HG02610 (cell line): Measurements from ENCODE around the gene TMEM143.
"Not testable (repeated sequence)": the region's sequence is repeated elsewhere in the genome, so short reads cannot be mapped to it uniquely, and the experiment has no call there.

ENCODE experiments used
- ATAC-seq: cut with Tn5 transposase; IDR thresholded peaks from one replicate; pipeline ENCODE4 v1.9.1; 2021; ENCODE audit warnings: mild to moderate bottlenecking, moderate library complexity; ENCODE audit not compliant: unreplicated experiment

The TMEM143 gene

DNA sequence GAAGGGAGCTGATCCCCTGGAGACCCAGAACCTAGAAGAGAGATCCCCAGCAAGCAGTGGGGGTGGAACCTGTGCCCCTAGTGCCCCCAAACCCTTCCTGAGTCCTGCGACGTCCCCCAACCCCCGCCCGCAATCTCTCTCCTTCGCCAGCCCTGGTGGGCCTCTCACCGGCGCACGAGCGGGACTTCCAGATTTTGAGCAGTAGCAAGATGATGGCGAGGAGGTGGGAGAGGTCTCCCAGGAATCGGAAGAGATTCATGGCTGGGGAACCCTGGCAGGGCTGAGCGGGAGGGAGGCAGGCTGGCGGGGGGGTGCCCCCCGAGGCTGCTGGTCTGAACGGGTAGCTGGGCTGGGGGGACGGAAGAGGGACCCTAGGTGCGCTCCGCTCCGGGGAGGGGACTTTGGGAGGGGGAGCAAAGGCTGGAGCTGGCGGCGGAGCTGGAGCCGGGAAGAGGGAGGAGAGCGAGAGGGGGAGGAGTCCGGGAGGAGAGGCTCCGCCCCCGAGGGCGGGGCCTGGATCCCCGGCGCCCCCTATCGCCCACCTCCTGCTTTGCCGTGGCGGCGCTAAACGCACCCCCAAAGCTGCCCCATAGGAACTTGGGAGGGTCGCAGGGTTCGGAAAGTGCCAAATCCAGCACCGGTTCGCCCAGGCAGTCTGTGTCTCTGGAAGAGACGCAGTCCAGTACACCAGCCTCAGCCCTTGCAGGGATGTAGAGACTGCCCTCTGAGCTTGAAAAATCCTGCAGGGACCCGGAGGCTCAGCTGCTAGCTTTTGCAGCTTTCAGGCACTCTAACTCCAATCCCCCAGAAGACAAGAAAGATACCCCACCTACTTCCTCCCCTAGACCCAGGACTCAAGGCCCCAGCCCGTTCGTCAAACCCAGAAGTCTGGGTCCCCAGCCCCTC is 27.6 kb upstream of the TMEM143 start, which contains the start of gene KDELR1:
Gene KDELR1 (minus strand): TSS at position 452 of the 906 bp plus-strand sequence. CDS start 193 bp downstream, at position 259.
- ATAC-seq = peak; percentile 81

DNA sequence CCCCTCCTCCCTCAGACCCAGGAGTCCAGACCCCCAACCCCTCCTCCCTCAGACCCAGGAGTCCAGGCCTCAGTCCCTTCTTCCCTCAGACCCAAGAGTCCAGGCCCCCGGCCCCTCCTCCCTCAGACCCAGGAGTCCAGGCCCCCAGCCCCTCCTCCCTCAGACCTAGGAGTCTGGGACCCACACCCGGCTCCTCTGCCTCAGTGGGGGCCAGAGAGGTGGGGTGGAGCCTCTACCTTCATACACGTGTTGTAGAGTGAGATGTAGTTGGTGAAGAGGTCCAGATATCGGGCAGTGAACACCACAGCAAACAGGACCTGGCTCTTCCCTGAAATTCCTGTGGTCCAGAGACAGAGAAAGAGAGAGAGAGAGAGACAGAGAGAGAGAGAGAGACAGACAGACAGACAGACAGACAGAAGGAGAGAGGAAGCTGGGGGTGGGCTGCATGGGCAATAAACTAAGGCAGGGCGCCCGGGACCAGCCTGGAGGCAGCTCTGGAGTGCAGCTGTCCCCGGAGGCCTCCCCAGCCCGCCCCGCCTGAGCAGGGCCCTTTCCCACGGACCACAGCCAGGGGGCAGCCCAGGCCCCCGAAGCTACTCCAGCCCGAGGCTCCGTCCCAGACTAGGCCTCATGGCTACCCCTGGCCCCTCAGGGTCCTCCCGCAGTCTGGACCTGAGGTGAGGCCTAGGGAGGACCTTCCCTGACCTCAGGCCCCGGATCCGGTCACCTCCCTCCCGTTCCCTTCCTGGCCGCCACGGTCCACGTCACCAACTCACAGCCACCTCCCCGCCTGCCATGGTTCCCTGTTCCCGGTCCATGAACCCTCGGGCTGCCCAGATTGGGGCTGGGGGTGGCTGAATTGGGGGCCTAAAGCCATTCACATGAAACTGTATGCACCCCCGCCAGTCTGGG is 26.7 kb upstream of the TMEM143 start:
- ATAC-seq = no peak

DNA sequence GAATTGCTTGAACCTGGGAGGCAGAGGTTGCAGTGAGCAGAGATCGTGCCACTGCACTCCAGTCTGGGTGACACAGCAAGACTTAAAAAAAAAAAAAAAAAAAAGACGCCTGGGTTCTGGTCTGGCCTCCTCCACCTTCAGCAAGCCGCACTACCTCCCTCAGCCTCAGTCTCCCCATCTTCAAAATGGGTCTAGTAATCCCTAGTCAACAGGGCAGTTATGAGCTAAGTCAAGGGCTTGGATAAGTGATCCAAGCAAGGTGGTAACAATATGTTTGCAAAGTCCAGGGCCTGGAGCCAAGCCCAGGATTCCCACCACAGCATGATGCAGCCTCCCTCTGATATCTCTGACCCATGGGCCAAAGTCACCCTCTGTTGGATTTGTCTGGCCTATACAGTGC is 23.2 kb upstream of the TMEM143 start:
- no peak for ATAC-seq

DNA sequence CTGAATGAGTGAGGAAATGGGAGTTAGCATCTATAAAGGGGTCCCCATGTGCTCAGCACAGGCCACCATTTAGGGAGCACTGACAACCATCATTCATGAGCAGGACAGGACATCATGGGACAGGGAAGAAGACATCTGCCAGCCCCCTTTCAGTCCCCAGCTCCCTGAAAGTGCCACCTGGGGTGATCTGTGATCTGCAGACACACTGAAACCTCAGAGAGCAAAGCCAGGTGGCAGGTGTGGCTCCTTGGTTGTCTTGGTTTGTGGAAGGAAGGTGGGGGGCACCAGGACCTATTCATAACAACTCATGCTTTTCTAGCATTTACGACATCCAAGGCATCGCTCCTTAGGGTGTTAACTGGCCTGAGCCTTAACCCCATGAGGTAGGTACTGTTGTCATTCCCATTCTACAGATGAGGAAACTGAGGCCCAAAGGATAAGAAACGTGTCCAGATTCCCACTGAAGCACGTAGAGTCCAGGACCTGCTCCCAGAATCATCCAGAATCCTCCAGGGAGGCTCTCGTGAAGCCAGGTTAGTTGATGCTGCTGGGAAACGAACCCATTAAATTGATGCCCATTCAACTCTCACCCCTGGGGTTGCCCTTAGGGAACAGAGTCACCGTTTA is 21.8 kb upstream of the TMEM143 start:
- no peak for ATAC-seq

DNA sequence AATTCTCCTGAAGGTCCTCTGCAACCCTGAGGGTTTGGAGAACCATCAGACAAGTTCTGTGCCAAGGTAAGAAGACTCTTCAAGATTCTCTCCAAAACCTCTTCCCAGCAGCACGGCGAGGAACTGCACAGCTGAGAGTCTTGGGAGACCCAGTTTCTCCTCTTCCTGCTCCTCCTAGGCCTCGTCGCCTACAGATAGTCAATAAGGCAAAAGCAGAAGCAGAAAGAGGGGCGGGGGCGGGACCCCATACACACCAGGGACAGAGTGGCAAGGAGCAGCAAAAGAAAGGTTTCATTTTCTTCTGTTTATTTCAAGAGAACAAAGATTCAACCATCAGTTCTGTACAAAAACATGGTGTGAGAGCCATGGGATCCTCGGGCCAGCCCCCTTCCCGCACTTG is 18.5 kb upstream of the TMEM143 start:
- ATAC-seq = no peak

DNA sequence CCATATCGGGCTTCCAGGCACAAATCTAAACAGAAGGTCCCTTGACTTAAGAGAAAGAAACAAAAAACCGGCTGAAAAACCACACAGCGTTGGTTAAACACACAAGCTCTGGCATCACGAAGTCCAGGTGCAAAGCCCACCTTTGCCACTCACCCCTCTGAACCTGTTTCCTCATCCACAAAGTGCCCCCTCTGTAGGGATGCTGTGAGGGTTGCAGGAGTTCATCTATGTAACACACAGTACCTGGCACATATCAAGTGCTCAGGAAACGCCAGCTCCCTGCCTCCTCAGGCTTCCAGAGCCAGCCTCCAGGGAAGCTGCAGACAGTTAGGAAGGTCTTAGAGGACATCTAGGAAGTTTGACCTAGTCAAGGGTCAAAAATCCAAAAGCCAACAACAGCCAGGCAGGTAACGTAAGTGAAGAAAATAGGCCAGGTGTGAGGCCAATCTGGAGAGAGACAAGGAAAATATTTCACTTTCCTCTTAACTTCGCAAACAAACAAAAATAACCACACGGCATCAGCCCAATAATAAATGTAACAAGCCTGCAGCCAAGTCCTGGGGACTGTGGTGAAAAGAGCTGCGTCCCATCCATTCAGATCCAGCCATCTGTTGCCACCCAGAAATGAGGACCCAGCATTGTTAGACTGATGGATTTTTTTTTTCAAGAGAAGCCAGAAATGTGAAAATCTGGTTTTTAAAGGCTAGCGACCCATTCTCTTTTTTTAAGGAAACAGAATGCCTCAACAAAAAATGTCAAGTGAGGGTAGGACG is 17.6 kb upstream of the TMEM143 start:
- ATAC-seq = no peak

DNA sequence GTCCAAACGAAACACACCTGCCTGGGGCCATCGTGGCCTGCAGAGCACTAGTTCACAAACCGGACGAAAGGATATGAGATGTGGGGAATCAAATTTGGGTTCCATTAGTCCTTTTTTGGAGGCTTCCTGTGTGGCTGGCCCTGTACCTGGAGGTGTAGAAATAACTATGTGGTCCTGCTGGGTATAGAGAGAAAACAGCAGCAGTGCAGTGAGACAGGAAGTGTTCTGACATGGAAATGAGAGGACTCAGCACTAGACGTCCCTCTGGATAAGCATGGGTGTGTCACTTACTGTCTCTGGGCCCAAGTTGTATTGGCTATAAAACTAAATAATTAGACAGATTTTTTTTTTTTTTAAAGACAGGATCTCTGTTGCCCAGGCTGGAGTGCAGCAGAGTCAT is 15.3 kb upstream of the TMEM143 start:
- ATAC-seq = no peak

DNA sequence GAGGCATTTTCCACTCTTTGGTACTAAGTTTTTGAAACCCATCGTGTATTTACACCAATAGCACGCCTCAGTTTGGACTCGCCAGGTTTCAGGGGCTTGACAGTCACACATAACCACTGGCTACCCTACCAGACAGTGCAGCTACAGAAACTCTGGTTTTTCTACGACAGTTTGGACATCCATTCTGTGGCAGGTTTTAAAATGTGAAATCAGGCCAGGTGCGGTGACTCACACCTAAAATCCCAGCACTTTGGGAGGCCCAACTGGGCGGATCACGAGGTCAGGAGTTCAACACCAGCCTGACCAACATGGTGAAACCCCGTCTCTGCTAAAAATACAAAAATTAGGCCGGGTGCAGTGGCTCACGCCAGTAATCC is 14.4 kb upstream of the TMEM143 start:
- ATAC-seq = no peak

DNA sequence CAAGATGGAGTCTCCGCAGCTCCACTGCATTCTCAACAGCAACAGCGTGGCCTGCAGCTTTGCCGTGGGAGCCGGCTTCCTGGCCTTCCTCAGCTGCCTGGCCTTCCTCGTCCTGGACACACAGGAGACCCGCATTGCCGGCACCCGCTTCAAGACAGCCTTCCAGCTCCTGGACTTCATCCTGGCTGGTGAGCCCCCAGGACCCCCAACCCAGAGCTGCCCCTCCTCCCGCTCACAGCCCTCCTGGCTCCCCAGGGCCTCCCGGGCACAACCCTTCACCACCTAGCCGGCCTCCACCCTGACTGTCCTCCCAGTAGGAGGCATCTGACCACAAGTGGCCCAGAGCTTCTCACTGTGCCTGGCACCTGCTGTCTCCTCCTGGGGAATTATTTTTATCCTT is 9.8 kb upstream of the TMEM143 start:
- no peak for ATAC-seq

DNA sequence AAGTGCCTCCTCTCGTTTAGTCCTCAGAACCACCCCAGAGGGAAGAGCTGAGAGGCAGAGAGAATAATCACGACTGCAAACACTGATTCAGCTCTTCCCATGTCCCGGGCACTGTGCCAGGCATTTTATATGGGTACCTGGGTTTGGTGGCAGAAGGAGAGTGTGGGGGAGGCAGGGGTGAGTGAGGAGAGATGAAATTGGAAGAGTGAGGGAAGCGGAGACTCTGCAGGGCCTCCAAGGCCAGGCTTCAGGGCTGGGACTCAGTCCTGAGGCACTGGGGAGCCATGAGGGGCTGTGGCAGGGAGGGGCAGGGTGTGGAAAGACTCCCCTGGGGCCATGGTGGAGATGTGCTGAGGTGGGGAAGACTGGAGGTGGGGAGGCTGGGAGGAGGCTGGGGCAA is 9.2 kb upstream of the TMEM143 start:
- no peak for ATAC-seq

DNA sequence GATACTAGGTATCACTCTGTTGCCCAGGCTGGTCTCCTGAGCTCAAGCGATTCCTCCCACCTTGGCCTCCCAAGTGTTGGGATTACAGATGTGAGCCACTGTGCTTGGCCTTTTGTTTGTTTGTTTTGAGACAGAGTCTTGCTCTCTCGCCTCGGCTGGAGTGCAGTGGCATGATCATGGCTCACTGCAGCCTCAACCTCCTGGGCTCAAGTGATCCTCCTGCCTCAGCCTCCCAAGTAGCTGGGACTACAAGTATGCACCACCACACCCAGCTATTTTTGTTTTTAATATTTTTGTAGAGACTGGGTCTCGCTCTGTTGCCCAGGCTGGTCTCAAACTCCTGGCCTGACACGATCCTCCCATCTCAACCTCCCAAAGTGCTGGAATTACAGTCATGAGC is 8.0 kb upstream of the TMEM143 start:
- not testable (repeated sequence) for ATAC-seq

DNA sequence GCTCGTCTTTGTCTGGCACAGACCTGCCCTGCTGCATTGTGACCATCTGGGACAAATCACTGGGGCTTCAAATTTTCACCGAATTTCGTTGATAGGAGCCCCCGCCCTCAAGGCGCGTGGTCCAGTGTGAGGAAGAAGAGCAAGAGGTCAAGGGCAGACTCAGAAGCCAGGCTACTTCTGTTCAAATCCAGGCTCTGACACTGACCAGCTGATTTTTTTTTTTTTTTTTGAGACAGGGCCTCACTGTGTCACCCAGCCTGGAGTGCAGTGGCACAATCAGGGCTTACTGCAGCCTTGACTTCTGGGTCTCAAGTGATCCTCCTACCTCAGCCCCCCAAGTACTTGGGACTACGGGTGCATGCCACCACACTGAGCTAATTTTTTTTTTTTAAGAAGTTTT is 7.6 kb upstream of the TMEM143 start:
- ATAC-seq = no peak

DNA sequence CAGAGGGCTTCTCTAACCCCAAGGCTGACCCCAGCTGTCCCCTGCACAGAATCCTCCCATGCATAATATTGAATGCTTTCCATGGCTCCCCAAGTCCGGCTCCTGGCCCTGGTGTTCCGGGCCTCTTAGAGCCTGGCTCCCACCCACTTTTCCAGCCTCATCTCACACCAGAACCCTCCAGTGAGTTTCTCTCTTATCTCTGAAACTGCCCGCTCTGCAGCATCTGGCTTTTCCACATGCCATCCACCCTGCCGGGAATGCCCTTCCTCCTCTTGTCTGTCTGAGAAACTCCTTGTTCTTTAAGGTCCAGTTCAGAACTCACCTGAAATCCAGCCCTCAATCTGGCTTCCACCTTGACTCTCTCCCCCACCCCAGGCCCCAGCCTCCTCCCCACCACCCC is 7.2 kb upstream of the TMEM143 start:
- no peak for ATAC-seq

DNA sequence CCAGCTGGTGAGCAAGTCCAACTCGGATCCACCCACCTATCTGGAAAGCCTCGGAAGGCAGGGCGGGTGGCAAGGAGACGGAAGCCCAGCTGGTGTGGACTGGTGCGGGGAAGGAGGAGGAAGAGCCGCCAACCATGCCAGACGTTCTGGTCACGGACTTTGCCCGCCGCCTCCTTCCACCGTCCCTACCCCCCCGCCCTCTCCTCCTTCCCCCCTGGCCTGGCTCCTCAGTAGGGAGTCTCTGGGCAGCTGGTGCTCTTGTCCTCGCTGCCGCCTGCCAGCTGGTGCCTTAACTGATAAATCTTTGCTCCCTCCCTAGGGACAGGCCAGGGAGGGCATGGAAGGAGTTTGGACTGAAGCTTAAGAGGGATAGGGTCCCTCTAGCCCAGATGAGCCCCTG is 5.2 kb upstream of the TMEM143 start:
- ATAC-seq = no peak

DNA sequence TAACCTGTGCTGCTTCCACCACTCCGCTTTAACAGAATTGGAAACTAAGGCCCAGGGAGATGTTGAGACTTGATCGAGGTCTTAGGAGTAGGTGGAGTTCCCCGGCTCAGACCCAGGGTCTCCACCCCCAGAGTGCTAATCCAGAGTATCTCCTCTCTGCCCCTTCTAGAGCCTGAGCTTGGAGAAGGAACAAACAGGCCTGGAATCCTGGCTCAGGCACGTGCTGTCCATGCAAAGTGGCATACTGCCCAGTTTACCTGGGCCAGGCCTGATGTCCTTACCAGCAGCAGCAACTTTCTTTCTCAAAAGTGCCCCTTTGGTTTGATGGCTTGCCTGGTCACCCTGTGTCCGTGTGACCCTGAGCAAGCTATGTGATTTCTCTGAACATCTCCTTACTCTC is 4.1 kb upstream of the TMEM143 start:
- ATAC-seq = no peak

DNA sequence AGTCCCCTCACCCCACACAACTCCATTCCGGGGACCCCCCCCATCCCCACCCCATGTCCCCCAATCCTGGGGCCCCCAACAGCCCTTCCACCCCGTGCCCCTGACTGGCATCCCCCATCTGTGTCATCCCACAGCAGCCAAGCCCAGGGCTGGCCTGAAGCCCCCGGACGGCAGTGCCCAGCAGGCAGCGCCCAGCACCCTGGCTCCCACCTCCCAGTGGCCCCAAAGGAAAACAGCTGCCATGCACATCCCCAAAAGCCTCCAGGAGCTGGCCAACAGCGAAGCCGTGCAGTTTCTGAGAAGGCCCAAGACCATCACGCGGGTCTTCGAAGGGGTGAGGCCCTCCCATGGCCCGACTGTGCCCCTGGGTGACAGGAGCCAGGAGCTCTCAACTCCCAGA is 1.9 kb upstream of the TMEM143 start:
- no peak for ATAC-seq

DNA sequence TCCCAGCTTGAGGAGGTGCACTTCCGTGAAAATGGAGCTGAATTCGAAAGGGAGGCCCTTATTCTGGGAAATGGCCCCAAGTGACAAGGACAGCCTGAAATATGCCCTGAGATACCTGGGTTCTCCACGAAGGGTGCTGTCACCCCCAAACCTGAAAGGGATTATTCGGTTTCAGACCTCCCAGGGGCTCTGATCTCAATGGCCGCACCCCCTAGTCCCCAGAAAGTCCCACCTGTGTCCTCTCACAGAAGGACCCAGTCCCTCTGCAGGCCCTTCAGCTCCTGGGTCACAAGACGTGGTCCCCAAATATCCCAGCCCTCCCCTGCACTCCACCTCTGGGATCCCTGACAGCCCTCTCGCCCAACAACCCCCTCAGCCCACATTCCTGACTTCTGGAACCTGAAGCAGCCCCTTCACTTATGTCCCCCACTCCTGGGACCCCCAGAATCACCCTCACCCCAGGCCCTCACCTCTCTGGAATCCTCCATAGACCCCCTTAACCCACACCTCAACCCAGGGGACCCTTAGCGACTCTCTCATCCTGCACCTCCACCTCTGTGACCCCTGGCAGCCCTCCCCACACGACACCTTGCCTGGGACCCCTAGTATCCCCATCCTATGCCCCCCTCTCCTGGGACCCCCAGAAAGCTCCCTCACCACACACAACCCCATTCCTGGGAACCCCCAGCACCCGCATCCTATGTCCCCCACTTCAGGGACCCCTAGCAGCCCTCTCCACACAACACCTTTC is 1.0 kb upstream of the TMEM143 start:
- no peak for ATAC-seq

DNA sequence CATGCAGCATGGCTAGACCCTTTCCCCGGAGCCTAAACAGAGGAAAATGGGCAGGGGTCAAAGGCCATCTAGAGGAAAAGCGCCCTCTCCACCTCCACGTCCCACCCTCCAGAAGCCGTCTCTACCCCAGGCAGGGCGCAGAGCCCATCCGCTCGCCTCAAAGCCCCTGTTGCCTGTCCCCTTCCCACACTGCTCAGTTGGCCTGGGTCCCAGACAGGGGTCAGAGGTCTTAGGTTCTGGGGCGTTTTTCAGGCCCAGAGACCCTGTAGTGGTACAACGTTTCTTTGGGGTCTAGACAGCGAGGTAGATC is 285 bp downstream of the TMEM143 start:
- peak; percentile 16 for ATAC-seq

DNA sequence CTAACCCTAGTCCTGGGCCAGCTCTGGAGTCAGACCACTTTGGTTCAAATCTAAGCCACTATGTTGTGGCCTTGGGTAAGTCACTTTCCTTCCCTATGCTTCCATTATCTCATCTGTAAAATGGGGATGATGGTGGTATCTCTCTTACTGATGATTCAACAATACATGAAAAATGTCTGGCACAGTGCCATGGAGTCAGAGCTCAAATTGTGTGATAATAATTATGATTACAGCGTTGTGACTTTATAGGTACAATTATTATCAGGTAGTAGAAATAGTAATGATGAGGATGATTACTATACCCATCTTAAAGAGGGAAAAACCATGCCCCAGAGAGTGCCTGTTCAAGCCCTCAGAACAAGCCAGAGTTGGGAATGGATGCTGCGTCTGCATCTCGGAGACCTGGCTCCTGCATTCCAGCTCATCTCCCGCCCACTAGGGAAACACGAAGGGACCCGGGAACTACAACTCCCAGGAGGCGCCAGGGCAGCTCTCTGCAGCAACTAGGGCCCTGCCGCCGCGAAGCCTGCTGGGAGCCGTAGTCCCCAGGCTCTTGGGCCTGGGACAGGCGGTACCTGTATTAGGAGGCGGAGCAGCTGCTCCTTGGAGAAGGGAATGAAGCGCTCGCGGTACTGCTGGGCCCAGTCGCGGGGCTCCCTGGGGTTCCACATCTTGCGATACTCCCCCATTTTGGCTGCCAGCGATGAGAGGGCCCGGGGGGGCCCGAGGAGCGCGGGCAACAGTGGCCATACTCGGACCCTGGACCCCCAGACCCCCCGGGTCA is 832 bp downstream of the TMEM143 start:
- peak; percentile 53 for ATAC-seq
